ENCODE measurements around the gene CNR2.

Gene CNR2

DNA sequence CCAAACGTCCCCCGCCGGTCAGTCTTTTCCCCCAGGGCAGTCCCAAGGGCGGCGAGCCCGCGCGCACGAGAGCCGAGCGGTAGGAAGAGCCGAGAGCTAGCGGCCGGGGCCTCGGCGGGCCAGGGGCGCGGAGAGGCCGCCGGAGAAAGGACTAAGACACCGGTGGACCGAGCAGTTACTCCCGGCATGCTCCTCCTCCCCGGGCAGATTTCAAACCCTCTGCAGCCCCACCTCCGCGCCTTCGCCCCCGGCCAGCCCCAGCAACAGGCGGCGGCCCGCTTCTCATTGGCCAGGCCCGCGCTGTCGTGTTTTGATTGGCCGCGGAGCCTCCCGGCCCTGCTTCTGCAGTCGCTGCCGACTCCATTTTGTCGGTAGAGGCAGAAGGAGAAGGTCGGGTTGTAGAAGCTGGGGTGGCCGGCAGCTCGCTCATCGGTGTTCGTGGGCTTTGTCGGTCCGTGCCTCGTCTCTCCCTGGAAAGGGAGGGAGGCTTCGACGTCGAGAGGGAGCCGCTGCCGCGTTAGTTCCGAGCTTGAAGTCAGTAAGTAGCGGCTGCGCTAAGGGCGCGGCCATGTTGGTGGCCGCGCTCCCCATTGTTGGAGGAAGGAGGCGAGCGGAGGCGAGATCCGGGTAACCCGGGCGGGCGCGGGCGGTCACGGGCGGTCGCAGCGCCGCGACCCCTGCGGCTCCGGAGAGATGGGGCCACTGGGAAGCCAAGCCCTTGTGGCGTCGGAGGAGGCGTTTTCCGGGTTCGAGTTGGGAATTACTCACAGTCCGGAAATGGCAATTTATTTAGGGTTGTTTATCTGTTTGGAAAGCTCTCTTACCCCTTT lies 46.5 kb upstream of the CNR2 start, which contains the start of gene PNRC2 (continued):
- TF ChIP-seq ZIC2 (tag by site-specific recombination; IDR thresholded peaks at IDR 0.05) (peak; percentile 79), ZNF169 (tag by site-specific recombination; IDR thresholded peaks at IDR 0.05) (no peak), FEZF1 (tag by site-specific recombination; IDR thresholded peaks at IDR 0.05) (0 out of 2 replicates have a peak, but pooled peaks have one; percentile 3), ZNF175 (tag by site-specific recombination; IDR thresholded peaks at IDR 0.05) (no peak), ZNF707 (tag by site-specific recombination; IDR thresholded peaks at IDR 0.05) (no peak), ZNF624 (tag by site-specific recombination; IDR thresholded peaks at IDR 0.05) (no peak), ZNF843 (tag by site-specific recombination; IDR thresholded peaks at IDR 0.05) (no peak; the same call in 1 of the 2 replicates), ZNF555 (tag by site-specific recombination; conservative IDR thresholded peaks at IDR 0.05) (no peak), ZNF174 (tag by site-specific recombination; IDR thresholded peaks at IDR 0.05) (no peak), ZBTB1 (tag by site-specific recombination; IDR thresholded peaks at IDR 0.05) (0 out of 2 replicates have a peak, but pooled peaks have one; percentile 7), ZNF768 (tag by site-specific recombination; IDR thresholded peaks at IDR 0.05) (no peak), SP3 (tag by site-specific recombination; IDR thresholded peaks at IDR 0.05) (peak; percentile 77), ZNF366 (tag by site-specific recombination; conservative IDR thresholded peaks at IDR 0.05) (no peak), ZNF37A (tag by site-specific recombination; IDR thresholded peaks at IDR 0.05) (no peak), ZNF585B (tag by site-specific recombination; IDR thresholded peaks at IDR 0.05) (no peak), GLIS2 (tag by site-specific recombination; IDR thresholded peaks at IDR 0.05) (peak; percentile 65; the same call in 1 of the 2 replicates), ZNF155 (tag by site-specific recombination; IDR thresholded peaks at IDR 0.05) (no peak), ZNF423 (tag by site-specific recombination; IDR thresholded peaks at IDR 0.05) (peak; percentile 33; the same call in 1 of the 2 replicates)
- TF ChIP-seq, protein P1, sequence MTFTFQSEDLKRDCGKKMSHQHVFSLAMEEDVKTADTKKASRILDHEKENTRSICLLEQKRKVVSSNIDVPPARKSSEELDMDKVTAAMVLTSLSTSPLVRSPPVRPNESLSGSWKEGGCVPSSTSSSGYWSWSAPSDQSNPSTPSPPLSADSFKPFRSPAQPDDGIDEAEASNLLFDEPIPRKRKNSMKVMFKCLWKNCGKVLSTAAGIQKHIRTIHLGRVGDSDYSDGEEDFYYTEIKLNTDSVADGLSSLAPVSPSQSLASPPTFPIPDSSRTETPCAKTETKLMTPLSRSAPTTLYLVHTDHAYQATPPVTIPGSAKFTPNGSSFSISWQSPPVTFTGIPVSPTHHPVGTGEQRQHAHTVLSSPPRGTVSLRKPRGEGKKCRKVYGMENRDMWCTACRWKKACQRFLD (tag by site-specific recombination; IDR thresholded peaks at IDR 0.05): no peak
- TF ChIP-seq, protein P2, sequence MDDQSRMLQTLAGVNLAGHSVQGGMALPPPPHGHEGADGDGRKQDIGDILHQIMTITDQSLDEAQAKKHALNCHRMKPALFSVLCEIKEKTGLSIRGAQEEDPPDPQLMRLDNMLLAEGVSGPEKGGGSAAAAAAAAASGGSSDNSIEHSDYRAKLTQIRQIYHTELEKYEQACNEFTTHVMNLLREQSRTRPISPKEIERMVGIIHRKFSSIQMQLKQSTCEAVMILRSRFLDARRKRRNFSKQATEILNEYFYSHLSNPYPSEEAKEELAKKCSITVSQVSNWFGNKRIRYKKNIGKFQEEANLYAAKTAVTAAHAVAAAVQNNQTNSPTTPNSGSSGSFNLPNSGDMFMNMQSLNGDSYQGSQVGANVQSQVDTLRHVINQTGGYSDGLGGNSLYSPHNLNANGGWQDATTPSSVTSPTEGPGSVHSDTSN (CRISPR knock-in tag; IDR thresholded peaks at IDR 0.05): no peak
- TF ChIP-seq, protein P3, sequence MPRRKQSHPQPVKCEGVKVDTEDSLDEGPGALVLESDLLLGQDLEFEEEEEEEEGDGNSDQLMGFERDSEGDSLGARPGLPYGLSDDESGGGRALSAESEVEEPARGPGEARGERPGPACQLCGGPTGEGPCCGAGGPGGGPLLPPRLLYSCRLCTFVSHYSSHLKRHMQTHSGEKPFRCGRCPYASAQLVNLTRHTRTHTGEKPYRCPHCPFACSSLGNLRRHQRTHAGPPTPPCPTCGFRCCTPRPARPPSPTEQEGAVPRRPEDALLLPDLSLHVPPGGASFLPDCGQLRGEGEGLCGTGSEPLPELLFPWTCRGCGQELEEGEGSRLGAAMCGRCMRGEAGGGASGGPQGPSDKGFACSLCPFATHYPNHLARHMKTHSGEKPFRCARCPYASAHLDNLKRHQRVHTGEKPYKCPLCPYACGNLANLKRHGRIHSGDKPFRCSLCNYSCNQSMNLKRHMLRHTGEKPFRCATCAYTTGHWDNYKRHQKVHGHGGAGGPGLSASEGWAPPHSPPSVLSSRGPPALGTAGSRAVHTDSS (tag by site-specific recombination; IDR thresholded peaks at IDR 0.05): no peak
- TF ChIP-seq, protein P4, sequence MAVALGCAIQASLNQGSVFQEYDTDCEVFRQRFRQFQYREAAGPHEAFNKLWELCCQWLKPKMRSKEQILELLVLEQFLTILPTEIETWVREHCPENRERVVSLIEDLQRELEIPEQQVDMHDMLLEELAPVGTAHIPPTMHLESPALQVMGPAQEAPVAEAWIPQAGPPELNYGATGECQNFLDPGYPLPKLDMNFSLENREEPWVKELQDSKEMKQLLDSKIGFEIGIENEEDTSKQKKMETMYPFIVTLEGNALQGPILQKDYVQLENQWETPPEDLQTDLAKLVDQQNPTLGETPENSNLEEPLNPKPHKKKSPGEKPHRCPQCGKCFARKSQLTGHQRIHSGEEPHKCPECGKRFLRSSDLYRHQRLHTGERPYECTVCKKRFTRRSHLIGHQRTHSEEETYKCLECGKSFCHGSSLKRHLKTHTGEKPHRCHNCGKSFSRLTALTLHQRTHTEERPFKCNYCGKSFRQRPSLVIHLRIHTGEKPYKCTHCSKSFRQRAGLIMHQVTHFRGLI (tag by site-specific recombination; IDR thresholded peaks at IDR 0.05): no peak
- TF ChIP-seq, protein P5, sequence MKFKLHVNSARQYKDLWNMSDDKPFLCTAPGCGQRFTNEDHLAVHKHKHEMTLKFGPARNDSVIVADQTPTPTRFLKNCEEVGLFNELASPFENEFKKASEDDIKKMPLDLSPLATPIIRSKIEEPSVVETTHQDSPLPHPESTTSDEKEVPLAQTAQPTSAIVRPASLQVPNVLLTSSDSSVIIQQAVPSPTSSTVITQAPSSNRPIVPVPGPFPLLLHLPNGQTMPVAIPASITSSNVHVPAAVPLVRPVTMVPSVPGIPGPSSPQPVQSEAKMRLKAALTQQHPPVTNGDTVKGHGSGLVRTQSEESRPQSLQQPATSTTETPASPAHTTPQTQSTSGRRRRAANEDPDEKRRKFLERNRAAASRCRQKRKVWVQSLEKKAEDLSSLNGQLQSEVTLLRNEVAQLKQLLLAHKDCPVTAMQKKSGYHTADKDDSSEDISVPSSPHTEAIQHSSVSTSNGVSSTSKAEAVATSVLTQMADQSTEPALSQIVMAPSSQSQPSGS (tag by site-specific recombination; IDR thresholded peaks at IDR 0.05; ENCODE audit: low read depth): no peak
- TF ChIP-seq, protein P6, sequence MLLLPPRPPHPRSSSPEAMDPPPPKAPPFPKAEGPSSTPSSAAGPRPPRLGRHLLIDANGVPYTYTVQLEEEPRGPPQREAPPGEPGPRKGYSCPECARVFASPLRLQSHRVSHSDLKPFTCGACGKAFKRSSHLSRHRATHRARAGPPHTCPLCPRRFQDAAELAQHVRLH (tag by site-specific recombination; IDR thresholded peaks at IDR 0.05): 0 out of 2 replicates have a peak, but pooled peaks have one; percentile 33
- TF ChIP-seq, protein P7, sequence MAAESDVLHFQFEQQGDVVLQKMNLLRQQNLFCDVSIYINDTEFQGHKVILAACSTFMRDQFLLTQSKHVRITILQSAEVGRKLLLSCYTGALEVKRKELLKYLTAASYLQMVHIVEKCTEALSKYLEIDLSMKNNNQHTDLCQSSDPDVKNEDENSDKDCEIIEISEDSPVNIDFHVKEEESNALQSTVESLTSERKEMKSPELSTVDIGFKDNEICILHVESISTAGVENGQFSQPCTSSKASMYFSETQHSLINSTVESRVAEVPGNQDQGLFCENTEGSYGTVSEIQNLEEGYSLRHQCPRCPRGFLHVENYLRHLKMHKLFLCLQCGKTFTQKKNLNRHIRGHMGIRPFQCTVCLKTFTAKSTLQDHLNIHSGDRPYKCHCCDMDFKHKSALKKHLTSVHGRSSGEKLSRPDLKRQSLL (tag by site-specific recombination; IDR thresholded peaks at IDR 0.05): no peak
- TF ChIP-seq, protein P8, sequence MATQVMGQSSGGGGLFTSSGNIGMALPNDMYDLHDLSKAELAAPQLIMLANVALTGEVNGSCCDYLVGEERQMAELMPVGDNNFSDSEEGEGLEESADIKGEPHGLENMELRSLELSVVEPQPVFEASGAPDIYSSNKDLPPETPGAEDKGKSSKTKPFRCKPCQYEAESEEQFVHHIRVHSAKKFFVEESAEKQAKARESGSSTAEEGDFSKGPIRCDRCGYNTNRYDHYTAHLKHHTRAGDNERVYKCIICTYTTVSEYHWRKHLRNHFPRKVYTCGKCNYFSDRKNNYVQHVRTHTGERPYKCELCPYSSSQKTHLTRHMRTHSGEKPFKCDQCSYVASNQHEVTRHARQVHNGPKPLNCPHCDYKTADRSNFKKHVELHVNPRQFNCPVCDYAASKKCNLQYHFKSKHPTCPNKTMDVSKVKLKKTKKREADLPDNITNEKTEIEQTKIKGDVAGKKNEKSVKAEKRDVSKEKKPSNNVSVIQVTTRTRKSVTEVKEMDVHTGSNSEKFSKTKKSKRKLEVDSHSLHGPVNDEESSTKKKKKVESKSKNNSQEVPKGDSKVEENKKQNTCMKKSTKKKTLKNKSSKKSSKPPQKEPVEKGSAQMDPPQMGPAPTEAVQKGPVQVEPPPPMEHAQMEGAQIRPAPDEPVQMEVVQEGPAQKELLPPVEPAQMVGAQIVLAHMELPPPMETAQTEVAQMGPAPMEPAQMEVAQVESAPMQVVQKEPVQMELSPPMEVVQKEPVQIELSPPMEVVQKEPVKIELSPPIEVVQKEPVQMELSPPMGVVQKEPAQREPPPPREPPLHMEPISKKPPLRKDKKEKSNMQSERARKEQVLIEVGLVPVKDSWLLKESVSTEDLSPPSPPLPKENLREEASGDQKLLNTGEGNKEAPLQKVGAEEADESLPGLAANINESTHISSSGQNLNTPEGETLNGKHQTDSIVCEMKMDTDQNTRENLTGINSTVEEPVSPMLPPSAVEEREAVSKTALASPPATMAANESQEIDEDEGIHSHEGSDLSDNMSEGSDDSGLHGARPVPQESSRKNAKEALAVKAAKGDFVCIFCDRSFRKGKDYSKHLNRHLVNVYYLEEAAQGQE (tag by site-specific recombination; IDR thresholded peaks at IDR 0.05): no peak

All from HEK293 (cell line).